Measurements from ENCODE around the gene TRPM8. TPM values are rescaled to one million over a fixed set of nuclear protein-coding genes. Genes with fewer than 3 reads are reported as not detected.

The TRPM8 gene
- total RNA-seq, 3 donors from 2014 or later (not counting 1 experiment from before 2014, with no cell fraction given), result not detected

DNA sequence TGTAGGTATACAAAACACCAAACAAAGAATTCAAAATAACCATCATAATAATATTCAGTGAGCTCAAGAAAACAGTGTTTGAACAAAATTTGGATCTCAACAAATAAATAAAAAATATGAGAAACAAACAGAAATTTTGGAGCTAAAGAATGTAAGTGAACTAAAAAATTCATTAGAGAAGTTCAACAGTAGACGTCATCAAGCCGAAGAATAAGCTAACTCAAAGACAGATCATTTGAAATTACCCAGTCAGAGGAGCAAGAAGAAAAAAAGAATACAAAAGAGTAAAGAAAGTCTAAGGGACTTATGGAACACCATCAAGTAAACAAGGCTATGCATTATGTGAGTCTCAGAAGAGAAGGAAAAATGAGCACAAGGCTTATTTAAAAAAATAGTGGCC is 116.7 kb downstream of the TRPM8 start:
- H3K9me3 Mint-ChIP-seq, result peaks cover 10 to 11% of the 10 kb centered on the region in 2 donors
- peaks cover 47 to 49% of the 10 kb centered on the region in 2 donors for H3K4me1 Mint-ChIP-seq
- no peaks in the 10 kb centered on the region for H3K36me3 ChIP-seq (ENCODE audit: control insufficient read depth, insufficient read depth, low read length)
- H3K27me3 Mint-ChIP-seq (ENCODE audit: low read depth in 2 of 2), result no peaks in the 10 kb centered on the region
- H3K9me3 ChIP-seq (ENCODE audit: control insufficient read depth, insufficient read depth, low read length), result peaks cover 11% of the 10 kb centered on the region
- intact Hi-C loops (cut with micrococcal nuclease), result loop anchor here (2.0 to 5.0 kb wide), 3 partner anchors 43 to 388 kb away; no protein-coding TSS in a partner anchor
- ATAC-seq (no peak), DNase-seq (no peak)
- H3K27me3 ChIP-seq (ENCODE audit: control insufficient read depth, insufficient read depth, low read length), result no peaks in the 10 kb centered on the region
- H3K4me1 ChIP-seq (ENCODE audit: control insufficient read depth, insufficient read depth, low read length), result peaks cover 24% of the 10 kb centered on the region
- H3K4me3 ChIP-seq (ENCODE audit: low read length), result no peak overlapping the region
- no peak overlapping the region for H3K27ac Mint-ChIP-seq
- TF ChIP-seq, protein P1, sequence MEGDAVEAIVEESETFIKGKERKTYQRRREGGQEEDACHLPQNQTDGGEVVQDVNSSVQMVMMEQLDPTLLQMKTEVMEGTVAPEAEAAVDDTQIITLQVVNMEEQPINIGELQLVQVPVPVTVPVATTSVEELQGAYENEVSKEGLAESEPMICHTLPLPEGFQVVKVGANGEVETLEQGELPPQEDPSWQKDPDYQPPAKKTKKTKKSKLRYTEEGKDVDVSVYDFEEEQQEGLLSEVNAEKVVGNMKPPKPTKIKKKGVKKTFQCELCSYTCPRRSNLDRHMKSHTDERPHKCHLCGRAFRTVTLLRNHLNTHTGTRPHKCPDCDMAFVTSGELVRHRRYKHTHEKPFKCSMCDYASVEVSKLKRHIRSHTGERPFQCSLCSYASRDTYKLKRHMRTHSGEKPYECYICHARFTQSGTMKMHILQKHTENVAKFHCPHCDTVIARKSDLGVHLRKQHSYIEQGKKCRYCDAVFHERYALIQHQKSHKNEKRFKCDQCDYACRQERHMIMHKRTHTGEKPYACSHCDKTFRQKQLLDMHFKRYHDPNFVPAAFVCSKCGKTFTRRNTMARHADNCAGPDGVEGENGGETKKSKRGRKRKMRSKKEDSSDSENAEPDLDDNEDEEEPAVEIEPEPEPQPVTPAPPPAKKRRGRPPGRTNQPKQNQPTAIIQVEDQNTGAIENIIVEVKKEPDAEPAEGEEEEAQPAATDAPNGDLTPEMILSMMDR (IDR thresholded peaks at IDR 0.05), result no peak
- H3K36me3 Mint-ChIP-seq, result peaks cover 38% of the 10 kb centered on the region
- no peak overlapping the region for H3K27ac ChIP-seq (ENCODE audit: low read length)
- WGBS (ENCODE audit: insufficient coverage), result 100% methylated on average over 2 of the region's 2 CpGs
- H3K4me3 Mint-ChIP-seq, result no peak overlapping the region

DNA sequence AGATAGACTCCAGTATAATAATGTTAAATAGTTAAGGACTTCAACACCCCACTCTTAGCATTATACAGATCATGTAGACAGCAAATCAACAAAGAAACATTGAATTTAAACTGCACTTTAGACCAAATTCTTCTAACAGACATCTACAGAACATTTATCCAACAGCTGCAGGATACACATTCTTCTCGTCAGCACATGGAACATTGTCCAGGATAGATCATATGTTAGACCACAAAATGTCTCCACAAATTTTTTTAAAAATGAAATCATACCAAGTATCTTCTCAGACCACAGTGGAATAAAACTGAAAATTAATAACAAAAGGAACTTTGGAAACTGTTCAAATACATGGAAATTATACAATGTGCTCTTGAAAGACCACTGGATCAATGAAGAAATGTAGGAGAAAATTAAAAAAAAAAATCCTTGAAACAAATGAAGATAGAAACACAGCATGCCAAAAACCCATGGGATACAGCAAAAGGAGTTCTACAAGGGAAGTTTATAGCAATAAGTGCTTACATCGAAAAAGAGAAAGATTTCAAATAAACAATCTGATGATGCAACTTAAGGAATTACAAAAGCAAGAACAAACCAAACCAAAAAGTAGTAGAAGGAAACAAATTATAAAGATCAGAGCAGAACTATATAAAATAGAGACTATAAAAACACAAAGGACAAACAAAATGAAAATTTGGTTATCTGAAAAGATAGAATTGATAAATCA is 121.1 kb downstream of the TRPM8 start:
- Mint-ChIP-seq H3K27me3 (ENCODE audit: low read depth in 2 of 2) (no peaks in the 10 kb centered on the region), H3K4me3 (no peak overlapping the region), H3K4me1 (peaks cover 10 to 14% of the 10 kb centered on the region in 2 donors), H3K36me3 (peaks cover 37% of the 10 kb centered on the region), H3K9me3 (peaks cover 10 to 11% of the 10 kb centered on the region in 2 donors), H3K27ac (no peak overlapping the region)
- no peak overlapping the region for H3K27ac ChIP-seq (ENCODE audit: low read length)
- WGBS (ENCODE audit: insufficient coverage), result 100% methylated on average over 1 of the region's 2 CpGs
- TF ChIP-seq, protein P1 (IDR thresholded peaks at IDR 0.05), result no peak
- no peak for ATAC-seq
- H3K4me1 ChIP-seq (ENCODE audit: control insufficient read depth, insufficient read depth, low read length), result peaks cover 4% of the 10 kb centered on the region
- no peak overlapping the region for H3K4me3 ChIP-seq (ENCODE audit: low read length)
- no peaks in the 10 kb centered on the region for H3K36me3 ChIP-seq (ENCODE audit: control insufficient read depth, insufficient read depth, low read length)
- DNase-seq, result no peak
- H3K27me3 ChIP-seq (ENCODE audit: control insufficient read depth, insufficient read depth, low read length), result no peaks in the 10 kb centered on the region
- H3K9me3 ChIP-seq (ENCODE audit: control insufficient read depth, insufficient read depth, low read length), result peaks cover 8% of the 10 kb centered on the region
- intact Hi-C loops (cut with micrococcal nuclease), result no loop called here

- H3K27me3 ChIP-seq (ENCODE audit: control insufficient read depth, insufficient read depth, low read length), result no peaks in the 10 kb centered on the region
- H3K36me3 ChIP-seq (ENCODE audit: control insufficient read depth, insufficient read depth, low read length), result no peaks in the 10 kb centered on the region
- ATAC-seq, result no peak
- H3K4me1 Mint-ChIP-seq, result peaks cover 0 to 5% of the 10 kb centered on the region in 2 donors
- no CpG with 5 or more reads among the region's 1 CpG for WGBS (ENCODE audit: insufficient coverage)
- no peak overlapping the region for H3K27ac Mint-ChIP-seq
- no peak for DNase-seq
- H3K36me3 Mint-ChIP-seq, result no peaks in the 10 kb centered on the region
- no peaks in the 10 kb centered on the region for H3K4me1 ChIP-seq (ENCODE audit: control insufficient read depth, insufficient read depth, low read length)
- H3K27me3 Mint-ChIP-seq (ENCODE audit: low read depth in 2 of 2), result no peaks in the 10 kb centered on the region
- TF ChIP-seq, protein P1 (IDR thresholded peaks at IDR 0.05), result no peak
- H3K27ac ChIP-seq (ENCODE audit: low read length), result no peak overlapping the region
- H3K9me3 ChIP-seq (ENCODE audit: control insufficient read depth, insufficient read depth, low read length), result no peaks in the 10 kb centered on the region
- no peaks in the 10 kb centered on the region for H3K9me3 Mint-ChIP-seq
- intact Hi-C loops (cut with micrococcal nuclease), result no loop called here
- H3K4me3 ChIP-seq (ENCODE audit: low read length), result no peak overlapping the region
- H3K4me3 Mint-ChIP-seq, result no peak overlapping the region
Measured at GRCh38 chr2:234044157-234044556, 127.0 kb downstream of the TRPM8 start.

Measured in natural killer cell (primary cell).